Measurements from ENCODE around the gene DSPP.

DSPP gene

GRCh38 chr4:87659247-87659931 is 51.1 kb downstream of the DSPP start:
- Histone ChIP-seq H3K9me3 (replicated peaks in 1 of 2; ENCODE audit: control insufficient read depth in 2 of 2, insufficient read depth in 1 of 2, low read depth in 1 of 2, low read length in 2 of 2) (no peaks in the 10 kb centered on the region), H2BK15ac (ENCODE audit: low read length) (no peak overlapping the region), H2AFZ (ENCODE audit: low read length) (no peak overlapping the region), H4K8ac (ENCODE audit: low read depth, low read length) (no peak overlapping the region), H3K4me1 (ENCODE audit: control insufficient read depth in 2 of 2, insufficient read depth in 1 of 2, low read depth in 1 of 2, low read length in 2 of 2) (peaks cover 5 to 7% of the 10 kb centered on the region in 2 donors), H3K4me3 (ENCODE audit: low read length in 2 of 2) (no peak overlapping the region), H2BK12ac (ENCODE audit: low read length) (no peak overlapping the region), H3K79me1 (ENCODE audit: low read depth, low read length) (no peaks in the 10 kb centered on the region), H3K4ac (ENCODE audit: low read length) (no peak overlapping the region), H3K18ac (ENCODE audit: low read length) (no peak overlapping the region), H3K4me2 (ENCODE audit: insufficient read depth, low read length, poor library complexity, severe bottlenecking) (no peak overlapping the region), H3K36me3 (replicated peaks in 1 of 2; ENCODE audit: control insufficient read depth in 2 of 2, insufficient read depth in 2 of 2, low read length in 2 of 2) (no peaks in the 10 kb centered on the region), H2AK5ac (ENCODE audit: low read depth, low read length) (no peak overlapping the region), H3K27me3 (ENCODE audit: control insufficient read depth in 3 of 3, insufficient read depth in 3 of 3, low read depth in 1 of 3, low read length in 3 of 3) (no peaks in the 10 kb centered on the region), H3K9ac (ENCODE audit: low read depth, low read length, poor library complexity) (no peak overlapping the region), H2BK120ac (ENCODE audit: low read depth, low read length) (no peak overlapping the region), H3K23ac (ENCODE audit: low read depth, low read length, poor library complexity) (no peak overlapping the region), H3K27ac (replicated peaks; ENCODE audit: low read length) (no peak overlapping the region), H4K91ac (ENCODE audit: low read depth, low read length, poor library complexity) (no peak overlapping the region), H2BK5ac (ENCODE audit: low read length) (no peak overlapping the region), H3K14ac (ENCODE audit: low read length) (no peak overlapping the region)
- no CpG with 5 or more reads among the region's 3 CpGs for WGBS, 2 donors (ENCODE audit: extremely low coverage in 2 of 2, insufficient read length in 2 of 2, insufficient replicate concordance in 1 of 2)
- DNase-seq (ENCODE audit: low spot score) = no peak

GRCh38 chr4:87662871-87663270 is 54.5 kb downstream of the DSPP start:
- Histone ChIP-seq H2BK120ac (ENCODE audit: low read depth, low read length) (no peak overlapping the region), H4K91ac (ENCODE audit: low read depth, low read length, poor library complexity) (no peak overlapping the region), H3K23ac (ENCODE audit: low read depth, low read length, poor library complexity) (no peak overlapping the region), H3K4me2 (ENCODE audit: insufficient read depth, low read length, poor library complexity, severe bottlenecking) (no peak overlapping the region), H3K4me1 (ENCODE audit: control insufficient read depth in 2 of 2, insufficient read depth in 1 of 2, low read depth in 1 of 2, low read length in 2 of 2) (peaks cover 2 to 3% of the 10 kb centered on the region in 2 donors), H3K18ac (ENCODE audit: low read length) (no peak overlapping the region), H2BK15ac (ENCODE audit: low read length) (no peak overlapping the region), H3K36me3 (replicated peaks in 1 of 2; ENCODE audit: control insufficient read depth in 2 of 2, insufficient read depth in 2 of 2, low read length in 2 of 2) (no peaks in the 10 kb centered on the region), H2AK5ac (ENCODE audit: low read depth, low read length) (no peak overlapping the region), H3K27me3 (ENCODE audit: control insufficient read depth in 3 of 3, insufficient read depth in 3 of 3, low read depth in 1 of 3, low read length in 3 of 3) (no peaks in the 10 kb centered on the region), H3K4ac (ENCODE audit: low read length) (no peak overlapping the region), H3K79me1 (ENCODE audit: low read depth, low read length) (no peaks in the 10 kb centered on the region), H3K27ac (replicated peaks; ENCODE audit: low read length) (no peak overlapping the region), H2BK12ac (ENCODE audit: low read length) (no peak overlapping the region), H2AFZ (ENCODE audit: low read length) (no peak overlapping the region), H3K4me3 (ENCODE audit: low read length in 2 of 2) (no peak overlapping the region), H2BK5ac (ENCODE audit: low read length) (no peak overlapping the region), H4K8ac (ENCODE audit: low read depth, low read length) (no peak overlapping the region), H3K9ac (ENCODE audit: low read depth, low read length, poor library complexity) (no peak overlapping the region), H3K9me3 (replicated peaks in 1 of 2; ENCODE audit: control insufficient read depth in 2 of 2, insufficient read depth in 1 of 2, low read depth in 1 of 2, low read length in 2 of 2) (no peaks in the 10 kb centered on the region), H3K14ac (ENCODE audit: low read length) (no peak overlapping the region)
- DNase-seq (ENCODE audit: low spot score) = no peak
- no CpG with 5 or more reads among the region's 9 CpGs for WGBS, 2 donors (ENCODE audit: extremely low coverage in 2 of 2, insufficient read length in 2 of 2, insufficient replicate concordance in 1 of 2)

Data from neuronal stem cell (in vitro differentiated cells).